HG03064 (cell line): ENCODE measurements around the gene KRT4.
"Not testable (repeated sequence)": the region's sequence is repeated elsewhere in the genome, so short reads cannot be mapped to it uniquely, and the experiment has no call there.

ENCODE experiments used
- ATAC-seq: cut with Tn5 transposase; IDR thresholded peaks from one replicate; pipeline ENCODE4 v1.9.1; 2021; ENCODE audit warnings: low read depth; ENCODE audit not compliant: unreplicated experiment

KRT4 gene

GRCh38 chr12:52795332-52795674 lies 18.6 kb downstream of the KRT4 start:
- ATAC-seq, result not testable (repeated sequence)

GRCh38 chr12:52794479-52795331 lies 19.2 kb downstream of the KRT4 start:
- ATAC-seq, result no peak

GRCh38 chr12:52792185-52793029 lies 21.5 kb downstream of the KRT4 start:
- no peak for ATAC-seq

GRCh38 chr12:52791271-52792184 lies 22.4 kb downstream of the KRT4 start:
- no peak for ATAC-seq

DNA sequence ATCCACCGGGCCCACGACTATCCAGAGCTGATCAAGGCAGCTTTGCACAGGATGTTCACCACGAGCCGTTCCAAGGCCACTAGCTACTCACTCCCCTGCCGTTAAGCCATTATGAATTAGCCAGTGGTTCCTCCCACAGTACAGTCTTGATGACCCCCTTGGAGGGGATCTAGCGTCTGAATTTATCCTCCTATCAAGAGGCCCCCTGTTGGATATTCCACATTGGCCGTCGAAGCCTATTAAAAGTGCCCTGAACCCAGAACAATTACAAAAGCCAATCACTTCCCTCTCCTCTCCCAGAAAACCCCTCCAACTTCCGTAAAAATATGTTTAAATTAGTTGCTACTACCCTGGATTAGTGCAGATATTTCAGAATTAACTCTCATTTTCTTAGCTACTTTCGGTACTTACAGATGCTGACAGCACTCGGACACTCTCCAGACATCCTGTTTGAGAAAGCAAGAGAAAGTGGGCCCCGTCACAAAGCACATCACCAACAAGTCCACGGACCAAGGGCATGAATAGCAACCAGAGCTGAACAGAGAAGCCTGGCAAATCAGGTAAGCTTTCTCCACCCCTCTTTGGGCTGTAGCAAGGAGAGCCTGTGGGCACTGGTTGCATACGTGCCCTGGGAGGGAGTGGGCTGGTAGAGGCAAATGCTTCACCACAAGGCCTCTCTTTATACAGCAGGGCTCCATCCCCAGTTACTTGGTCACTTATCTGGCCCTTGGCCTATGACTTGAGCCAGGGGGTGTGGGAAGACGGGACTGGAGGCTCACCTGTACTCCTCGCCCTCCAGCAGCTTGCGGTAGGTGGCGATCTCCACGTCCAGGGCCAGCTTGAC lies 23.3 kb downstream of the KRT4 start:
- ATAC-seq, result no peak

DNA sequence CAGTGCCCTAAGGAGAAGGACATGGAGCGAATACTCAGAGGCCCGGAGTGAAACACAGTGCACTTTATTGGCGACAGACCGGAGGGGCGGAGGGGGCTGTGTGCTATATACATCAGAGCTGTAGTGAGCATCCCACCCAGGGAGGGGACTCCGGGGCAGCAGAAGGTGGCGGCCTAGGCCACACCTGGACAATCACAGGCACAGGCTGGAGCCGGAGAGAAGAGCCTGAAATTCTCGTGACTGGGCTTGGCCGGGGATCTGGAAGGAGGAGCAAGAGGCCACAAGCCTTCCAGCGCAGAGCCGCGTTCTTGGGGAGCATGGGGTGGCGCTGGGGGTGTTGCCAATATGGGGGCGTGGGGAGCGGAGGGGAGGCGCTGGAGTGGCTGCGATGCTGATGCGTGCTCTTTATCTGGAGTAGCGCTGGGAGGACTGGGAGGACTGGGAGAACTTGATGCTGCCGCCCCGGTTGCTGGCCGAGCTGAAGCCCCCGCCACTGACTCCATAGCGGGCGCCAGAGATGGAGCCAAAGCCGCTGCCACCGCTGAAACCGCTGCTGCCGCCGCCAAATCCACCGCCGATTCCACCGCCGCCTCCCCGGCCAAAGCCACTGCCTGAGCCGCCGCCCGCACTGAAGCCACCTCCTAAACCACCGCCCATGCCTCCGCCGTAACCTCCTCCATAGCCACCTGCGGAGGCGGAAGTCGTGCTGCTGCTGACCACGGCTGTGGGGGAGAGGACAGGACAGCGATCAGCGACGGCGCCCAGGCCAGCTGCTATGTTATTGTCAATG lies 24.1 kb downstream of the KRT4 start:
- ATAC-seq, result no peak

DNA sequence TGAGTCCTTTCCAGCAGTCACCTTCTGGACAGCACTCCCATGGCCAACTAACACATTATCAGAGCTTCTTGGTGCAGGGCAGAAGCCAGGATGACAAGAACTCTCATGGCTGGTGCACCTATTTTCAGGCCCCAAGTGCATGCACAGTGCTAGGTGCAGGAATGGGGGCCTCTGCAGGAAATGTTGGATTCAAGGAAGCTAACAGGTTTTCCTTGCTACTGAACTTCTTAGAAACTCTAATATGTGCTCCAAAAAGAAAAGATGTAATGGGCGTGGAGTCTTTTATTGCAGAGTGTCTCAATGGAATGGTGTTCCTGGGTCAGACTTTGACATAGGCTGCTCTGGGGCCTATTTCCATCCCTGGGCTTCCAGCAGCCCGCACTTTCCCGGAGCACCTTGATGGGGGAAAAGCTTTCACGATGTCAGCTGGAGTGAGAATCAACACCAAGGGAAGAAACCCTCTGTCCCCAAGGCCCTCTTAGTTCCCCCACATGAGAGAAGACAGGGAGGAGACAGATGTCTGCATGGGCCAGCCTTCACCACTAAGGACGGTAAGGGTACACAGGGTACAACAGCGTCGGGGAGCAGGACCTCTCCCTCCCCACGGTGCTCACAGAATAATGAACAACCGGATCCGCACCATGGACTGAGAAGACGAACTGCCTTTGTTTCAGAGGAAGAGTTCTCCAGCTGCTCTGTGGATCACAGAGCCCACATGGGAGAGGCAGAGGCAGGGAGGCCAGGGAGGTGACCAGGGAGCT lies 24.9 kb downstream of the KRT4 start:
- no peak for ATAC-seq

GRCh38 chr12:52788192-52788875 lies 25.6 kb downstream of the KRT4 start:
- no peak for ATAC-seq

- ATAC-seq, result no peak
These were observed 26.4 kb downstream of the KRT4 start for GRCh38 chr12:52787324-52788191.

- no peak for ATAC-seq
These were observed 29.0 kb downstream of the KRT4 start for GRCh38 chr12:52784909-52785308.

GRCh38 chr12:52783563-52784316 lies 30.2 kb downstream of the KRT4 start:
- no peak for ATAC-seq

- ATAC-seq, result no peak
These were observed 31.4 kb downstream of the KRT4 start for GRCh38 chr12:52782502-52782901.

DNA sequence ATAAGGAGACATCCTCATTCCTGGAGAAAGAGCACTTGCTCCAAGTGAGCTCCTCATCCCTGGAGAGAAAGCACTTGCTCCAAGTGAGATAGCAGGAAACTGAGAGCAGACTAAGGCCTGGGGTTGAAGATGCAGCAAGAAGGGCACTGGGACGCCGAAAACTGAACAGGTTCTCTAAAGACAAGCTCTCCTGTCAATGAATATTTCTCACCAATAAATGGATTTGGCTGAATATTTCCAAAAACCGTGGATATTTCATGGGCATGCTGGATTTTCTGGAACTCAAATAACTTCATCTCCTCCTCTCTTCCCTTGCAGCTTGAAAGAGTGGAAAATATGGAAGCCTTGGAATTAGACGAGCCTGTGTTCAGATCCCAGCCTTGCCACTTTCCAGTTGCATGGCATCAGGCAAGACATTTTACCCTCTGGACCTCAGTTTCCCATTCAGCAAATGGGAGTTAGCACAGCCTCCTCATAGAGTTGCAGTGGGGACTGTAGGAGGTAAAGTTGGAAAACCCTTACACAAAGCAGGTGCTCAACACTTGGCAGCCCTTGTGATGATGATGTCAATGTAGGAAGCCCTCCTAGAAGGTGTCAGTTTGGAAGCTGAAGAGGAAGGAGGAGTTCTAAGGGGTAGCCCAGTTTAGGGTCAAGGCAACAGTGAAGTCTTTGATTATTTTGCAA lies 32.4 kb downstream of the KRT4 start:
- ATAC-seq, result no peak

GRCh38 chr12:52779914-52780313 lies 34.0 kb downstream of the KRT4 start:
- ATAC-seq, result no peak

DNA sequence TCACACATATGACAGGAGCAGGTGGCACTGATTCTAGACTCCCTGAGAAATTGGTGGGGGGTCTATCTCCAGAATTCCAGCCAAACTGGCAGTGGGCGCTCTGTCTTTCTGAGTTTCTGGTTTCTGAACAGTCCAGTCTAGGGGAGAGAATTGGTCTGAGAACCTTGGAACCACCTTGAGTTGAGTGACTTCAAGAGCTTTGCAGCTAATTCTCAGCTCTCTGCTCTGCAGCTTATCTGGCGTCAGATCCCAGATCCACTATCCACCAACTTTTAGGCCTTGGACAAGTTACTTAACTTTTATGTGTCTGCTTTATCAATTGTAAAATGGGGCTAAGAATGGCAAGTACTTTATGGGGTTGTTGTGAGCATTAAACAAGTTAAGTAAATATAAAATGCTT lies 35.1 kb downstream of the KRT4 start:
- no peak for ATAC-seq

GRCh38 chr12:52777566-52777965 lies 36.4 kb downstream of the KRT4 start:
- ATAC-seq, result no peak
